ENCODE data around the gene TFF1.
A peak's percentile ranks its signal among the peaks of the same experiment; 100 is the strongest.

Gene TFF1

DNA sequence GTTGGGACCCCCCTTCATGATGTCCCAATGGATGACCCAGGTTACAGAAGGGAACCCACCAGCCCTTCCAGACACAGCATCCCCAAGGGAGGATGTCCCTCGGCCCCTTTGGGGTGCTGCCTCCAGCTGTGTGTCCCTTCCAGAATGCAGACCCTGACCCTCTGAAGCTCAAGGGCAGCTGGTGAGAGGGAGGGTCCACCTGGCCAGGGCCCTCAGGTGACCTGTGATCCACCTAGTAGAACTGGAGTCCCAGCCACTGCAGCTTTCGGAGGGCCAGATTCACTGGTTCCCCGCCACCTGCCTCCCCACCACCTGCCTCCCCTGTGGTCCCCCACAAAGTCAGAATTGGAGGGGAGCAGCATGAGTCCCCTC, 9.6 kb upstream of the TFF1 start:
- peaks cover 12 to 14% of the 10 kb centered on the region in 2 donors for H3K4me1 ChIP-seq (ENCODE audit: control insufficient read depth in 1 of 2, insufficient read depth in 2 of 2, low read length in 2 of 2)
- H3K4me3 ChIP-seq (ENCODE audit: low read depth in 1 of 2, low read length in 2 of 2), result no peak overlapping the region
- no peaks in the 10 kb centered on the region for H3K36me3 ChIP-seq (ENCODE audit: control insufficient read depth in 1 of 2, insufficient read depth in 2 of 2, low read length in 2 of 2)
- H3K27ac ChIP-seq (ENCODE audit: low read depth, low read length), result peak overlapping the region; percentile 1
- H3K9me3 ChIP-seq (ENCODE audit: control insufficient read depth in 1 of 2, low read length in 2 of 2), result no peaks in the 10 kb centered on the region
- peak overlapping the region in 1 of 2 donors; percentile 23 for H3K9ac ChIP-seq (ENCODE audit: low read depth in 1 of 2, low read length in 2 of 2)
- no peaks in the 10 kb centered on the region for H3K27me3 ChIP-seq (ENCODE audit: control insufficient read depth in 1 of 2, insufficient read depth in 2 of 2, low read length in 2 of 2)

DNA sequence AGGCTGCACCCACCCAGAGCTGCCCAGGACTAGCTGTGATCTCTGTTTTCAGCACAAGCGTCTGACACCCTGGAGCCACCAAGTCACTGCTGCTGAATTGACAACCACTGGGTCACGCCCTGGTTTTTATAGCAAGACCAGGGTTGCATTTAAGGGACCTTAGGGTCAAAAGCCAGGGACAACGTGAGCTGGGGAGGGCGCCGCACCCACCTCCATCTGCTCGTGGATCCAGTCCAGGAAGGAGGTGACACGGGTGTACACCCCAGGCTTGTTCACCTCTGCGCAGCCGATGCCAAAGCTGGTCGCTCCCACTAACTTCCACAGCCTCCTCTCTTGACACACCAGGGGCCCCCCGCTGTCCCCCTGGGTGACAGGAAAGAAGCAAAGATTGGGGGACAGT, 9.2 kb upstream of the TFF1 start:
- no peak overlapping the region for H3K4me3 ChIP-seq (ENCODE audit: low read depth in 1 of 2, low read length in 2 of 2)
- H3K4me1 ChIP-seq (ENCODE audit: control insufficient read depth in 1 of 2, insufficient read depth in 2 of 2, low read length in 2 of 2), result peaks cover 12 to 14% of the 10 kb centered on the region in 2 donors
- H3K27me3 ChIP-seq (ENCODE audit: control insufficient read depth in 1 of 2, insufficient read depth in 2 of 2, low read length in 2 of 2), result no peaks in the 10 kb centered on the region
- H3K36me3 ChIP-seq (ENCODE audit: control insufficient read depth in 1 of 2, insufficient read depth in 2 of 2, low read length in 2 of 2), result no peaks in the 10 kb centered on the region
- no peak overlapping the region for H3K9ac ChIP-seq (ENCODE audit: low read depth in 1 of 2, low read length in 2 of 2)
- no peaks in the 10 kb centered on the region for H3K9me3 ChIP-seq (ENCODE audit: control insufficient read depth in 1 of 2, low read length in 2 of 2)
- no peak overlapping the region for H3K27ac ChIP-seq (ENCODE audit: low read depth, low read length)

DNA sequence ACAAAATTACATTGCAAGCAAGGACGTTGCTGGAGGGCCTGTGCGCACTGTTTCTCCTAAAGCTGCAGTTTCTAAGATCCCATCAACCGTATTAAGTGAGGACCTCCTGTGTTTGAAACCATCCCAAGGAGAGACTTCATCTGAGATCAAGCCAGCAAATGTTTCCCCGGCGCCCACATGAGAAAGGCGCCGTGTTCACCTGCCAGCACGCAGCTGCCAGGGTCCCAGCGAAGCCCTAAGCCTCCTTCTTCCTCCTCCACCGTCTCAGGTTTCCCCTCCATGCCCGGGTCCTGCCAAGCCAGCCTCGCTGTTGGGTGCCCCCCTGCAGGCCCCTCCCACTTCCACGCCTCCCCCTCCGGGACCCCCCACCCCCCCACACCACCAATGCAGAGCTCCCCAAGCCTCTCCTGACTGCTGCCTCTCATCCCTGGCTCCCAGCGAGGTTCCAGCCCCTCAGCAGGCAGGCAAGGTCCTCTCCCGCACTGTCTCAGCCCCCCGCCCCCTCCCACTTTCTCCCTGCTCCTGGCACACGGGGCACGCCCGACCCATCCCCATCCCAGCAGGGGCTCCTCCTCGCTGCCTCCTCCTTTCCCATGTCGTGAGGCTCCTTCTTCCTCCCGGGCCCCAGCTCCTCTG, 8.6 kb upstream of the TFF1 start:
- Histone ChIP-seq H3K4me3 (ENCODE audit: low read depth in 1 of 2, low read length in 2 of 2) (no peak overlapping the region), H3K27ac (ENCODE audit: low read depth, low read length) (no peak overlapping the region), H3K27me3 (ENCODE audit: control insufficient read depth in 1 of 2, insufficient read depth in 2 of 2, low read length in 2 of 2) (no peaks in the 10 kb centered on the region), H3K9me3 (ENCODE audit: control insufficient read depth in 1 of 2, low read length in 2 of 2) (no peaks in the 10 kb centered on the region), H3K36me3 (ENCODE audit: control insufficient read depth in 1 of 2, insufficient read depth in 2 of 2, low read length in 2 of 2) (no peaks in the 10 kb centered on the region), H3K9ac (ENCODE audit: low read depth in 1 of 2, low read length in 2 of 2) (no peak overlapping the region), H3K4me1 (ENCODE audit: control insufficient read depth in 1 of 2, insufficient read depth in 2 of 2, low read length in 2 of 2) (peaks cover 12 to 14% of the 10 kb centered on the region in 2 donors)

DNA sequence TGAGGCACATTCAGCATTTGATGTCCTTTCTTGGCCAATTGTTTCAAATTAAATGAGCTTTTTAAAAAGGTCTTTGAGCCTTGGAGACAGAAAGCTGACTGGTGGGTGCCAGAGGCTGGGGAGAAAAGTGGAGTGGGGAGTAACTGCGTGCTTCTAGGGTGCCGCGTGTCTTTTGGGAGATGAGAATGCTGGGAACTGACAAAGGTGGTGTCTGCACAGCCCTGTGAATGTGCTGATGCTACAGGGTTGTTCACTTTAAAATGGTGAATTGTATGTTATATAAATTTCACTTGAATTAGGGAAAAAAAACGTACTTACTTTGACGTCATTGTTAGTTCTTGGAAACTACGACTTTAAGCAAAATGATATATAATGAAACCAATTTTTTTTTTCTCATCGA, 8.1 kb upstream of the TFF1 start:
- Histone ChIP-seq H3K27me3 (ENCODE audit: control insufficient read depth in 1 of 2, insufficient read depth in 2 of 2, low read length in 2 of 2) (no peaks in the 10 kb centered on the region), H3K4me3 (ENCODE audit: low read depth in 1 of 2, low read length in 2 of 2) (no peak overlapping the region), H3K9ac (ENCODE audit: low read depth in 1 of 2, low read length in 2 of 2) (no peak overlapping the region), H3K4me1 (ENCODE audit: control insufficient read depth in 1 of 2, insufficient read depth in 2 of 2, low read length in 2 of 2) (peaks cover 12 to 14% of the 10 kb centered on the region in 2 donors), H3K9me3 (ENCODE audit: control insufficient read depth in 1 of 2, low read length in 2 of 2) (no peaks in the 10 kb centered on the region), H3K36me3 (ENCODE audit: control insufficient read depth in 1 of 2, insufficient read depth in 2 of 2, low read length in 2 of 2) (no peaks in the 10 kb centered on the region), H3K27ac (ENCODE audit: low read depth, low read length) (no peak overlapping the region)

DNA sequence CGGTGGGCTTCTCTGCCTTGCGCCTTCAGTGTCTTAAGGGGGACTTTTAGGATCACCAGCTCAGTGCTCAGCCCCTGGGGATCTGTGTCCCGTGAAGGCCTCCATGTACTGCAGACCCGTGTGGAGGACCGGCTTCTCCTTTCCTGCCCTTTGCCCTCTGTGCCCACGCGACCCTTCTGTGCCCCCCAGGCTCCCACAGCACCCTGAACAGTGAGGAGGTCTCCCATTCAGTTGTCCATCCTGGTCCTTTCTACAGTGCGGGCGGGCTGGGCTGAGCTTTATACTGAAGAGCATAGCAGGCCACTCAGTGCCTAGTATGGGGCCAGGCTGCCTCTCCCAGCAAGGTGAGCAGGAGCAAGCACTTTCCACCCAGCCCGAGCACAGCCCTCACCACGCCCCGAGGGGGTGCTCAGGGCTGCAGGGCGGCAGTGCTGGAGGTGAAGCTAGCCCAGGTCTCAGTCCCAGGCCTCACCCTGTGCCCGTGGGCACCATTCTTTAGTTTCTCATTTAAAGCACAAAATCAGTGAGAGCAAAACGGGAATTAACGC, 7.6 kb upstream of the TFF1 start:
- Histone ChIP-seq H3K27me3 (ENCODE audit: control insufficient read depth in 1 of 2, insufficient read depth in 2 of 2, low read length in 2 of 2) (no peaks in the 10 kb centered on the region), H3K9me3 (ENCODE audit: control insufficient read depth in 1 of 2, low read length in 2 of 2) (no peaks in the 10 kb centered on the region), H3K27ac (ENCODE audit: low read depth, low read length) (no peak overlapping the region), H3K36me3 (ENCODE audit: control insufficient read depth in 1 of 2, insufficient read depth in 2 of 2, low read length in 2 of 2) (no peaks in the 10 kb centered on the region), H3K4me3 (ENCODE audit: low read depth in 1 of 2, low read length in 2 of 2) (no peak overlapping the region), H3K4me1 (ENCODE audit: control insufficient read depth in 1 of 2, insufficient read depth in 2 of 2, low read length in 2 of 2) (peaks cover 12 to 14% of the 10 kb centered on the region in 2 donors), H3K9ac (ENCODE audit: low read depth in 1 of 2, low read length in 2 of 2) (no peak overlapping the region)

DNA sequence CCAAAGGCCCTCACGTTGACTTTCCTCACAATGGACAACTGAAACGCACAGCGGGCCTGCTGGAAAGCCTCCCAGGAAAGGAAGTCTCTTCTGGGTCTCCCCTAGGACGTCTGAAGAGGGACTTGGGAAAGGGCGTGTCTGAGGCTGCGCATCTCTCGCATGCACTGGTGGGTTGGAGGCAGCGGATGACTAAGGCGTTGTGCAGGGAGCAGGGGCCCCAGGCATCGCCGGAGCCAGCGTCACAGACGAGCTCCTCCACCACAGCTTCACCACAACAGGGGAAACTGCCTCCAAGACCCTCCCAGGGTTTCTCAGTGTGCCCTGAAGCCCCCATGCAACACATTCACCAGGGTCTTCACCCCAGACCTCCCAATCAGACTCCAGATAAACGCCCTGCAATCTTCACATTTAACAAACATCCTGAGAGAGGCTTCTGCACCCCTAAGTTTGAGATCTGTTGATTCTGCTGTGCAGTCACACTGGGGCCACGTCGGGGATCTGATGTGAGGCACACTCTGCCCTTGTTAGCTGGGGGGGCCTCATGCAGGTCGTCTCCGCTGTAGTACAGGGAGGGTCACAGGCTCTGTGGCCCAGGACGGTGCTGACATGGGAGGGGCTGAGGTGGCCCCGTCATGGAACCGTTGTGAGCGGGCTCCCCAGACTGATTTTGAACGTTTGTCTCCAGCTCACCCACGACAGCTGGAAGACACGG, 7.0 kb upstream of the TFF1 start:
- Histone ChIP-seq H3K4me1 (ENCODE audit: control insufficient read depth in 1 of 2, insufficient read depth in 2 of 2, low read length in 2 of 2) (peaks cover 12 to 14% of the 10 kb centered on the region in 2 donors), H3K27ac (ENCODE audit: low read depth, low read length) (no peak overlapping the region), H3K9me3 (ENCODE audit: control insufficient read depth in 1 of 2, low read length in 2 of 2) (no peaks in the 10 kb centered on the region), H3K27me3 (ENCODE audit: control insufficient read depth in 1 of 2, insufficient read depth in 2 of 2, low read length in 2 of 2) (no peaks in the 10 kb centered on the region), H3K4me3 (ENCODE audit: low read depth in 1 of 2, low read length in 2 of 2) (no peak overlapping the region), H3K36me3 (ENCODE audit: control insufficient read depth in 1 of 2, insufficient read depth in 2 of 2, low read length in 2 of 2) (no peaks in the 10 kb centered on the region), H3K9ac (ENCODE audit: low read depth in 1 of 2, low read length in 2 of 2) (no peak overlapping the region)

DNA sequence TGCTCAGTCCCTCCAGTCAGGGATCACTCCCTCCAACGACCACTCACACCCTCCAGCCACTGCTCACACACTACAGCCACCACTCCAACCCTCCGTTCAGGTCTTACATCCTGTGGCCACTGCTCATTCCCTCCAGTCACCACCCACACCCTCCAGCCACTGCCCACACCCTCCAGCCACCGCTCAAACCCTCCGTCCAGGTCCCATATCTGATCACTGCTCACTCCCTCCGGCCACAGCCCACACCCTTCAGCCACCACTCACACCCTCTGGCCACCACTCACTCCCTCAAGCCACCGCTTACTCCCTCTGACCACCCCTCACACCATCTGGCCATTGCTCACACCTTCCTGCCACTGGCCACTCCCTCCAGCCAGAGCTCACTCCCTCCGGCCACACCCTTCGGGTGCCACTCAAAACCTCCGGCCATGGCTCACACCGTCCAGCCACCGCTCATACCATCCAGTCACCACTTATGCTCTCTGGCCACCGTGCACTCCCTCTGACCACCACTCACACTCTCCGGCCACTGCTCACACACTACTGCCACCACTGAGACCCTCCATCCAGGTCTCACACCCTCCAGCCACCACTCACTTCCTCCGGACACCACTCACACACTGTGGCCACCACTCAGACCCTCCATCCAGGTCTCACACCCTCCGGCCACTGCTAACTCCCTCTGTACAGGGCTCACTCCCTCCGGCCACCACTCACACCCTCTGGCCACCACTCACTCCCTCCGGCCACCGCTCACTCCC, 4.7 kb upstream of the TFF1 start:
- Histone ChIP-seq H3K4me1 (ENCODE audit: control insufficient read depth in 1 of 2, insufficient read depth in 2 of 2, low read length in 2 of 2) (peaks cover 8 to 9% of the 10 kb centered on the region in 2 donors), H3K27me3 (ENCODE audit: control insufficient read depth in 1 of 2, insufficient read depth in 2 of 2, low read length in 2 of 2) (no peaks in the 10 kb centered on the region), H3K9me3 (ENCODE audit: control insufficient read depth in 1 of 2, low read length in 2 of 2) (no peaks in the 10 kb centered on the region), H3K36me3 (ENCODE audit: control insufficient read depth in 1 of 2, insufficient read depth in 2 of 2, low read length in 2 of 2) (no peaks in the 10 kb centered on the region), H3K4me3 (ENCODE audit: low read depth in 1 of 2, low read length in 2 of 2) (no peak overlapping the region), H3K9ac (ENCODE audit: low read depth in 1 of 2, low read length in 2 of 2) (no peak overlapping the region), H3K27ac (ENCODE audit: low read depth, low read length) (no peak overlapping the region)

DNA sequence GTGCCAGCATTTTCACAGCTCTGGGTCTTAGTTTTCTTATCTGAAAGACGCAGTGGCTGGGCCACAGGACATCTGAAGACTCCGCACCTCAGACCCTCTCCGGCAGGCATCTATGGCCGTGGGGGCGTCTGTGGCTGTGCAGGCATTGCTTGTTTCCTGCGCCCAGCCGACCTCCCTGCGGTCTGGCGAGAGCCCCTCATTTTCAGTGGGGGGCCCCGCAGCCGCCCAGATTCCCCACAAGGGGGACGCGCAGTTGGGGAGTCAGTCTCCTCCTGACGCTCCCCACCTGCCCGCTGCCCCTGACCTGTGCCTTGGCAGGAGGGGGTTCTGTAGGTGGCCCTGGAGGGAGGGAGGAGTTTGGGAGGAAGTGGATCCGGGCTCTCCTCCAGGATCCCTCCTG, 3.5 kb upstream of the TFF1 start:
- Histone ChIP-seq H3K4me1 (ENCODE audit: control insufficient read depth in 1 of 2, insufficient read depth in 2 of 2, low read length in 2 of 2) (no peaks in the 10 kb centered on the region), H3K27me3 (ENCODE audit: control insufficient read depth in 1 of 2, insufficient read depth in 2 of 2, low read length in 2 of 2) (no peaks in the 10 kb centered on the region), H3K9ac (ENCODE audit: low read depth in 1 of 2, low read length in 2 of 2) (no peak overlapping the region), H3K36me3 (ENCODE audit: control insufficient read depth in 1 of 2, insufficient read depth in 2 of 2, low read length in 2 of 2) (no peaks in the 10 kb centered on the region), H3K27ac (ENCODE audit: low read depth, low read length) (no peak overlapping the region), H3K4me3 (ENCODE audit: low read depth in 1 of 2, low read length in 2 of 2) (no peak overlapping the region), H3K9me3 (ENCODE audit: control insufficient read depth in 1 of 2, low read length in 2 of 2) (no peaks in the 10 kb centered on the region)

DNA sequence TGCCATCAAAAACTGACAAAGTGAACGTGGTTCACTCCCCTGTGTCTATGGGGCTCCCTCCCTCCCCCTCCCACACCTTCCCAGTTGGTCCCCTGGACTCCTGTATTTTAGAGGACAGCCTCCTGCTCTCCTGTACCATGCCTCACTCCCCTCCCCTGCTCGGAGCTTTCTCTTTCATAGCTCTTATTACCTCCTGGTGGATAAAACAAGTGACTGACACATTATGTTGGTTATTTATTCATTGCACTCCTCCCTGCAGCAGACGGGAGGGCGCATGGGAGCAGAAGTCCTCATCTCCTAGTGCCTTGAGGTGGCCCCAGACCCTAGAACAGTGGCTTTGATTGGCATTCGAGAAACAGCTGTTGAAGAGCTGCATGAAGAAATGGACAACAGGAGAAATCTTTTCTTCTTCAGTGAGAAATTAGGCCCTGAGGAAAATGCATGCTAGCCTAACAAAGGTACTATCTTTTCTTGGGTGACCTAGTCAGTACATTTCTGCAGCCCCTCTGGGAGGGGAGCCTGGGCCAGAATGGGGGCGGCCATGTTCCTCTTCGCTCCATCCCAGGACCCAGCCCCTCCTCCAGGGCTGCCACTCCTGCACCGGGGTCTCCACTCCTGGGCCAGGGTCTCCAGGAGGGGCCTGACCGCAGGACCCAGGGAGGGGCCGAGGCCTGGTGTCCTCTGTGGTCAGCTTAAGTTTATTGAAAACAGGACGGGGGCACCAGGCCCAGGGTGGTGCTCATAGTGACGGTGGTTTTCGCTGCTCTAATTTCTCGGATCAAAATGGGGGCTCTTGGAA, 1.2 kb upstream of the TFF1 start:
- no peak overlapping the region for H3K27ac ChIP-seq (ENCODE audit: low read depth, low read length)
- no peaks in the 10 kb centered on the region for H3K4me1 ChIP-seq (ENCODE audit: control insufficient read depth in 1 of 2, insufficient read depth in 2 of 2, low read length in 2 of 2)
- H3K9me3 ChIP-seq (ENCODE audit: control insufficient read depth in 1 of 2, low read length in 2 of 2), result no peaks in the 10 kb centered on the region
- H3K36me3 ChIP-seq (ENCODE audit: control insufficient read depth in 1 of 2, insufficient read depth in 2 of 2, low read length in 2 of 2), result no peaks in the 10 kb centered on the region
- no peaks in the 10 kb centered on the region for H3K27me3 ChIP-seq (ENCODE audit: control insufficient read depth in 1 of 2, insufficient read depth in 2 of 2, low read length in 2 of 2)
- H3K9ac ChIP-seq (ENCODE audit: low read depth in 1 of 2, low read length in 2 of 2), result no peak overlapping the region
- H3K4me3 ChIP-seq (ENCODE audit: low read depth in 1 of 2, low read length in 2 of 2), result no peak overlapping the region

Data from duodenal mucosa (tissue), 2 donors.